H4 (cell line): Measurements from ENCODE around the gene DDX50. TPM values are rescaled to one million over a fixed set of nuclear protein-coding genes. Genes with fewer than 3 reads are reported as not detected.
A peak's percentile ranks its signal among the peaks of the same experiment; 100 is the strongest.
"Not testable (repeated sequence)": the region's sequence is repeated elsewhere in the genome, so short reads cannot be mapped to it uniquely, and the experiment has no call there.

Experiments
- DNase-seq: peaks from one replicate; pipeline ENCODE4 v3.0.0-alpha.2; 2015; ENCODE audit warnings: low spot score
- total RNA-seq: library from RNA; depleted of rRNA; stranded (reverse); fragments of >200 nt; shearing (Covaris generic); gene quantifications from 2 replicates; pipeline ENCODE4 v1.2.3, GENCODE V29; 2014; rRNA removed

DDX50 gene, protein sequence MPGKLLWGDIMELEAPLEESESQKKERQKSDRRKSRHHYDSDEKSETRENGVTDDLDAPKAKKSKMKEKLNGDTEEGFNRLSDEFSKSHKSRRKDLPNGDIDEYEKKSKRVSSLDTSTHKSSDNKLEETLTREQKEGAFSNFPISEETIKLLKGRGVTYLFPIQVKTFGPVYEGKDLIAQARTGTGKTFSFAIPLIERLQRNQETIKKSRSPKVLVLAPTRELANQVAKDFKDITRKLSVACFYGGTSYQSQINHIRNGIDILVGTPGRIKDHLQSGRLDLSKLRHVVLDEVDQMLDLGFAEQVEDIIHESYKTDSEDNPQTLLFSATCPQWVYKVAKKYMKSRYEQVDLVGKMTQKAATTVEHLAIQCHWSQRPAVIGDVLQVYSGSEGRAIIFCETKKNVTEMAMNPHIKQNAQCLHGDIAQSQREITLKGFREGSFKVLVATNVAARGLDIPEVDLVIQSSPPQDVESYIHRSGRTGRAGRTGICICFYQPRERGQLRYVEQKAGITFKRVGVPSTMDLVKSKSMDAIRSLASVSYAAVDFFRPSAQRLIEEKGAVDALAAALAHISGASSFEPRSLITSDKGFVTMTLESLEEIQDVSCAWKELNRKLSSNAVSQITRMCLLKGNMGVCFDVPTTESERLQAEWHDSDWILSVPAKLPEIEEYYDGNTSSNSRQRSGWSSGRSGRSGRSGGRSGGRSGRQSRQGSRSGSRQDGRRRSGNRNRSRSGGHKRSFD
- total RNA-seq, result 41.2 and 42.5 TPM in 2 replicates

GRCh38 chr10:68901105-68901927 lies at the start of gene DDX50:
DDX50 (plus strand) TSS chr10:68901315; CDS start chr10:68901385, 70 bp downstream.
- peak; percentile 99 for DNase-seq

GRCh38 chr10:68856352-68856751 lies 44.8 kb upstream of the DDX50 start:
- no peak for DNase-seq

DNA sequence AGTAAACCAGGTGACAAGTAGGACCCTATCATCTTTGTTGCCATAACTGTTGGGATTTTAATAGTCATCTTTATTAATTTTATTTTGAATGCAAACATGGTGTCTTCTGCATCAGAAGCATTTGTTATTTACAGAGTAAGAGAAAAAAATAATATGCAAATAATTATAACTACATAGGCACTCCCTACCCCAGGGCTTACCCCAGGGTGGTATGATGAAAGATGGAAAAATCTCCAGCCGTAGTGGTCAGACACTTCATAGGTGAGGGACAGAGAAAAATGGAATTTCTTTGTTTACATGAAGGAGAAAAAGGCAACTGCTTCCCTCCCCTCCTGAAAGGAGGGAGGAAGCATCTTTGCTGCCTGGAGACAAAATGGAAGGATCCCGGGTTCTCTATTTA lies 44.1 kb upstream of the DDX50 start:
- DNase-seq, result no peak

DNA sequence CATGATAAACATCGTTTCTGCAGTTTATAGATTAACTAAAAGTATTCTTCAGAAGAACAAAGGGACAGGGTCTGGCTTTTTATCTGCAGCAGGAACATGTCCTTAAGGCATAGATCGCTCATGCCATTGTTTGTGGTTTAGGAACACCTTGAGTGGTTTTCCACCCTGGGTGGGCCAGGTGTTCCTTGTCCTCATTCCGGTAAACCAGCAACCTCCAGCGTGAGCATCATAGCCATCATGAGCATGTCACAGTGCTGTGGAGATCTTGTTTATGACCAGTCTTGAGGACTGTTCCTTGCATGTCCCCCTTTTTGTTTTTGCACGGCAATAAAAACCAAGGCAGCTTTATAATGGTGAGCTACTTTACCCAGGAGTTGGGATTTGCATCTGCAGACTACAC lies 39.9 kb upstream of the DDX50 start:
- DNase-seq, result no peak

GRCh38 chr10:68864611-68865010 lies 36.5 kb upstream of the DDX50 start:
- DNase-seq, result no peak

GRCh38 chr10:68868173-68868572 lies 32.9 kb upstream of the DDX50 start:
- not testable (repeated sequence) for DNase-seq

- no peak for DNase-seq
Observed at GRCh38 chr10:68869623-68870022, 31.5 kb upstream of the DDX50 start.

- no peak for DNase-seq
Observed at GRCh38 chr10:68870061-68870460, 31.1 kb upstream of the DDX50 start.

GRCh38 chr10:68870545-68871104 lies 30.5 kb upstream of the DDX50 start:
- DNase-seq, result no peak

DNA sequence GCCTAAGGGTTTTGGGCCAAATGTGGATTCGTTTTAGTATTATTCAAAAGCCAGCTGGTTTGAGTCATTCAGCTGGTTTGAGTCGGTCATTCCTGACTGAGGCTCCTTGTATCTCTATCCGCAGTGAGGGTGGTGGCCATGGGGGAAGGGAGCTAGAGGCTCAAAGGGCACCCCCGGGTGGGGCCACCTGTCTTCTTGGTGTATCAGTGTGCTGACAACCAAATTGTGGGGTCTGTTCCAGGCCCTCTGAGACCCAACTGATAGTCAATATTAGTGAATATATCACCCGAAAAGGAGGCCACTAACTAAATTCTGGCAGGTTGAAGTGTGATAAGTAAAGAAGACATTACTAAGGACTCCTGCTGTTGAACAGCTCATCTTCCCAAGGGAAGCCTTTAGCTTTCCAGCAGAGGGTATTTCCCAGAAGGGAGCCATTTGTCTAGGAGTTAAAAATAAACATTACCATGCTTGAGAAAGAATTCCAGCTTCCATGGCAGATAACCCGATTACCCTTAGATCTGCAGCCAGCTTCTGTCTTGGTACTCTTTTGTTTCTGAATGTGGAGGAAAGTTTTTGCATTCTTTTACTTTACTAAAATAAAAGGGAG lies 29.9 kb upstream of the DDX50 start:
- DNase-seq, result peak; percentile 11

DNA sequence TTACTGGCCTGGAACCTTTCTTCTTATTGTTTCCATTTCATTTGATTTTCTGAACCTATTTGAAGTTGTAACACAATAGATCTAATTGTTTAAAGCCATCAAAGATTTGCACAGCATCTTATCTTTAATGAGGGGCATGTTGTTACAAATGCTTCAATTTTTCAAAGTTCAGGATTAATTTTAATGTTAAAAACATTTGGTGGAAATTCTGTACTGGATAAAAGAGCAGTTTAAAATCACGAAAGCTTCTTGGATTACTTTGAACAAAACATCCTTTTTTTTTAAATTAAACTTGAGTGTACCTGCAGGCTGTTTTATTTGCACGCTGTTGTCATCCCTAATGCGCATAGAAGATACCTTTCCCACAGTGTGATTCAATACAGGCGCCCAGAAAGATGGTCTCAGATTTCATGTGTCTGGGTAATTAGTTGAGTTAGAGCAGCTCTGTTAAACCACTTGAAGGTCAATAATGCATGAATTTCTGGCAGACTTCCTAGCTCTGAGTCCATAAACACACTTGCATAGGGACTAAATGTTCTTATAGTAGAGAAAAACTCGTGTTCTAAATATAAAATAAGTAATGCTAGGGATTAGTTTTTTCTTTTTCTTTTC lies 29.3 kb upstream of the DDX50 start:
- DNase-seq, result peak; percentile 86

- no peak for DNase-seq
Observed at GRCh38 chr10:68876246-68877138, 24.6 kb upstream of the DDX50 start.

- no peak for DNase-seq
Observed at GRCh38 chr10:68877482-68878110, 23.5 kb upstream of the DDX50 start.

- no peak for DNase-seq
Observed at GRCh38 chr10:68878496-68878895, 22.6 kb upstream of the DDX50 start.

DNA sequence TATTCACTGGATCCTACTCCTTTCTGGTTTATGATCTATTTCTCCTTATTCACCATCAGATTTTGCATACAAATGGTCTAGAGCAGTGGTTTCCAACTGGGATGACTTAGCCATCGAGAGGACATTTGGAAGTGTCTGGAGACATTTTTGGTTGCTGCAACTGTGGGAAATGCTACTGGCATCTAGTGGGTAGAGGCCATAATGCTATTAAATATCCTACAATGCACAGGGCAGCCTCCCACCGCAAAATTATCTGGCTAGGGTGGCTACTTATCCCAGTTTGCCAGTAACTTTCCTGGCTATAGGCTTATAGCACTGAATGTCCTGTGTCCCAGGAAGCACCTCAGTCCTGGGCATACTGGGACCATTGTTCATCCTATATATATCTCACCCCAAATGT lies 21.5 kb upstream of the DDX50 start:
- no peak for DNase-seq

DNA sequence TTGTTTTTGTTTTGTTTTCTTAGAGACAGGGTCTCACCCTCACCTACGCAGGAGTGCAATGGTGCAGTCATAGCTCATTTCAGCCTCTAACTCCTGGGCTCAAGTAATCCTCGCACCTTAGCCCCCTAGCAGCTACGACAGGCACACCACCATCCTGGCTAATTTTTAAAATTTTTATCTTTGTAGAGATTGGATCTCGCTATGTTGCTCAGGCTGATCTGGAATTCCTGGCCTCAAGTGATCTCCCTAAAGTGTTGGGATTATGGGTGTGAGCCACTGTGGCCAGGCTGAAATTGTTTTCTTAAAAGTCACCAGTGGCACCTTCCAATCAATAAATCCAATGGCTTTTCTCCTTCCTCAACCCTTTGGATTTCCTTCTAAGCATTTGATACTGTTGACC lies 20.9 kb upstream of the DDX50 start:
- DNase-seq, result no peak

DNA sequence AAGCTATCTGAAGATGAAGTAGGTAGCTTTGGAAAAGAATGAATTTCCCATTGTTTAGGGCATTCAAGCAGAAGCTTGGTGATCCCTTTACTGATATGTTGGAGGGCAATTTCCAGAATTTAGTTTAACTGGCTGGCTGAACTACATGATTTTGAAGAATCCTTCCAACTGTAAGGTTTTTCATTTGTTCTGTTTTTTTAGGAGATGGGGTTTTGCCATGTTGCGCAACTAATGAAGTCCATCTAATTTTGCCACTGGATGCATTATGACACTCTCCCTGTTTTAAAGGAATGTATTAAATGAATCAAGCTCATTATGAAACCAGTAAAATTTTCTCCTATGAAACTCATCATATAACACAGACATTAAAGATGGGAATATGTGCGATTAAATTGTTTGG lies 6.1 kb upstream of the DDX50 start:
- no peak for DNase-seq

GRCh38 chr10:68897336-68897741 lies 3.8 kb upstream of the DDX50 start:
- DNase-seq, result peak; percentile 63

DNA sequence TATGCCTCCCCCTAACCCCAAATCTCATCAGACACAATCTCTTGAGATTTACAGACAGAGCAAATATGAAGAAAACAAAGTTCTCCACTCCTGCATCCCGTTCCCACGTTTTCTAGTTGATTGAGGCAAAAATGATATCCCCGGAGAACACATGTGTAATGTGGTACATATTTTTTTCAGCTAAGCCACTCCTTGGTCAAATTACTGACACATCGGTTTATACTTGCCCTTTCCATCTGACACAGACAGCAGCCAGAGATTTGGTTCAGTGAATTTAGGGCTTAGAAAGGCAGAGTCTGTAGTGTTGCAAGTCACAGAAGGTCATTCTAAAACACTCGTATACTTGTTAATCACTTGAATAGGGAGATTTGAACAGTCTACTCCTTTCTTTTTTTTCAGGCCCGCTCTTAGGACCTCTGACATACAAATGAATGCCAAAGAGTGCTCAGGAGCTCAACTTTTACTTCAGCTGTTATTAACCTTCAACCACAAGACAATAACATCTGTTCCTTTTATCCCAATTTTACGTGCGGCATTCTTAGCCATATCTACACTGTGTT lies 1.8 kb upstream of the DDX50 start:
- DNase-seq, result no peak
